Endothelial cell of umbilical vein (primary cell): ENCODE results near the gene MTCL1. TPM values are rescaled to one million over a fixed set of nuclear protein-coding genes. Genes with fewer than 3 reads are reported as not detected.

ENCODE experiments used
- BruUV-seq: library from RNA; stranded (reverse); fragments of 400-500 nt; replicated peaks from 2 replicates; lab custom pipeline; 2021; lab: Mats Ljungman, UMichigan
- CTCF ChIA-PET: fragments of 300-600, 350-600 bp; sonication (Branson Sonifier 250); formaldehyde crosslinking; loops from one replicate; lab custom pipeline; 2021; ENCODE audit warnings: antibody characterized with exemption, inconsistent platforms; lab: Charles Lee
- POLR2A ChIA-PET: fragments of 300-600, 350-600 bp; sonication (Branson Sonifier 250); formaldehyde crosslinking; loops from one replicate; lab custom pipeline; 2021; ENCODE audit warnings: antibody characterized with exemption, inconsistent platforms; lab: Charles Lee
- DNase-seq: peaks from one replicate; pipeline ENCODE4 v3.0.0-alpha.2; 2011; ENCODE audit warnings: low read depth, low spot score
- FAIRE-seq: peaks from 2 replicates; lab custom pipeline; 2011; peaks lifted over from hg19 to GRCh38; lab: Jason Lieb, UNC
- H2AFZ ChIP-seq: 2 replicates; pipeline ENCODE4 v1.6.0; 2012; ENCODE audit warnings: low read depth, low read length, control low read depth, inconsistent platforms
- H3K27ac ChIP-seq: 2 replicates; pipeline ENCODE4 v1.5.1; 2011; ENCODE audit warnings: low read depth, mild to moderate bottlenecking, control low read depth, low read length, moderate library complexity; ENCODE audit not compliant: insufficient read depth
- H3K27me3 ChIP-seq, 2 experiments: 2 replicates each; pipeline versions ENCODE4 v1.6.0 to v1.6.1; 2011; ENCODE audit warnings: low read length in 2 of 2, mixed read lengths in 1 of 2; ENCODE audit not compliant: control insufficient read depth in 2 of 2, insufficient read depth in 2 of 2
- H3K36me3 ChIP-seq, 2 experiments: 2 replicates in 1 of 2; 3 replicates in 1 of 2; pipeline ENCODE4 v1.5.1; 2011; ENCODE audit warnings: low read length in 2 of 2, mild to moderate bottlenecking in 1 of 2, moderate library complexity in 1 of 2; ENCODE audit not compliant: control insufficient read depth in 2 of 2, insufficient read depth in 2 of 2; ENCODE audit errors: extremely low read depth in 1 of 2
- H3K4me1 ChIP-seq: 3 replicates; pipeline ENCODE4 v1.5.1; 2011; ENCODE audit warnings: mild to moderate bottlenecking, low read length; ENCODE audit not compliant: control insufficient read depth, insufficient read depth; ENCODE audit errors: extremely low read depth
- H3K4me2 ChIP-seq: 2 replicates; pipeline ENCODE4 v1.6.1; 2011; ENCODE audit warnings: low read length, control low read depth, mixed read lengths; ENCODE audit not compliant: insufficient read depth
- H3K4me3 ChIP-seq, 3 experiments: fragments of 200-600 bp in 1 of 3; sonication (generic), shearing (Covaris generic) in 1 of 3; replicated peaks in 1 of 3; 2 replicates each; pipeline ENCODE4 v1.5.1; 2011 to 2016; ENCODE audit warnings: control low read depth in 3 of 3, low read length in 3 of 3, mild to moderate bottlenecking in 2 of 3, inconsistent platforms in 1 of 3, low read depth in 1 of 3, moderate library complexity in 1 of 3; ENCODE audit not compliant: insufficient read depth in 1 of 3
- H3K79me2 ChIP-seq: 2 replicates; pipeline ENCODE4 v1.6.0; 2012; ENCODE audit warnings: low read length, inconsistent platforms; ENCODE audit not compliant: control insufficient read depth, insufficient read depth
- H3K9ac ChIP-seq: replicated peaks from 2 replicates; pipeline ENCODE3; 2011; ENCODE audit warnings: low read length, control low read depth; ENCODE audit not compliant: insufficient read depth; ENCODE audit errors: extremely low read depth
- H3K9me1 ChIP-seq: replicated peaks from 3 replicates; pipeline ENCODE4 v1.6.0; 2011; ENCODE audit warnings: mild to moderate bottlenecking, low read length; ENCODE audit not compliant: control insufficient read depth, insufficient read depth; ENCODE audit errors: extremely low read depth
- H3K9me3 ChIP-seq: replicated peaks from 2 replicates; pipeline ENCODE4 v1.5.1; 2012; ENCODE audit warnings: low read length, inconsistent platforms; ENCODE audit not compliant: control insufficient read depth, insufficient read depth
- H4K20me1 ChIP-seq: replicated peaks from 2 replicates; pipeline ENCODE3; 2011; ENCODE audit warnings: mild to moderate bottlenecking, low read length; ENCODE audit not compliant: control insufficient read depth, insufficient read depth; ENCODE audit errors: extremely low read depth
- EZH2 ChIP-seq: IDR thresholded peaks from 2 replicates; pipeline ENCODE4 v1.6.1; 2012; ENCODE audit warnings: borderline replicate concordance, low read depth, mild to moderate bottlenecking, moderate library complexity, low read length, inconsistent platforms; ENCODE audit not compliant: severe bottlenecking
- FOS ChIP-seq: IDR thresholded peaks from 2 replicates; pipeline ENCODE4 v1.6.1; 2011; ENCODE audit warnings: mild to moderate bottlenecking, low read length, moderate library complexity, borderline replicate concordance; ENCODE audit not compliant: insufficient read depth
- GATA2 ChIP-seq: IDR thresholded peaks from 2 replicates; pipeline ENCODE4 v1.7.0; 2011; ENCODE audit warnings: low read depth, mild to moderate bottlenecking, moderate library complexity, mixed read lengths, low read length; ENCODE audit not compliant: insufficient read length, insufficient read depth
- JUN ChIP-seq: IDR thresholded peaks from 2 replicates; pipeline ENCODE4 v1.6.1; 2011; ENCODE audit warnings: borderline replicate concordance, low read depth; ENCODE audit not compliant: insufficient read length, insufficient read depth
- MYC ChIP-seq: IDR thresholded peaks from one replicate; pipeline ENCODE4 v1.6.1; 2011; ENCODE audit warnings: mild to moderate bottlenecking, low read depth, low read length
- POLR2A ChIP-seq: IDR thresholded peaks from 2 replicates; pipeline ENCODE4 v1.6.1; 2012; ENCODE audit warnings: low read depth, mild to moderate bottlenecking, control low read depth, low read length
- POLR2AphosphoS5 ChIP-seq: IDR thresholded peaks from 2 replicates; pipeline ENCODE4 v1.6.1; 2012; ENCODE audit warnings: low read depth, mild to moderate bottlenecking, control low read depth, low read length, moderate library complexity; ENCODE audit not compliant: insufficient read depth
- dilution Hi-C: fragments of 300-500 bp; cut with MboI; formaldehyde crosslinking; loops from one replicate; pipeline ENCODE4 v1.15.0; 2019; ENCODE audit warnings: low sequenced_read_pairs; ENCODE audit not compliant: extremely low pct_ligation_motif_present
- intact Hi-C: fragments of 100-400 bp; cut with micrococcal nuclease; formaldehyde crosslinking; loops from one replicate; pipeline ENCODE4 v1.10.0; 2022
- polyA plus RNA-seq, 4 experiments: library from polyadenylated mRNA; depleted of rRNA in 3 of 4; stranded (reverse) in 3 of 4; unstranded in 1 of 4; fragments of >200 nt; gene quantifications; 2 replicates each; pipeline versions ENCODE4 v1.2.1 to v1.2.3, GENCODE V29; 2011 to 2012; ENCODE audit warnings: missing spikeins in 1 of 4
- total RNA-seq: library from RNA; stranded (reverse); gene quantifications from 2 replicates; pipeline ENCODE4 v1.2.3, GENCODE V29; 2021
- TF ChIP-seq, protein P1 (sequence below), 2 donors: IDR thresholded peaks; 1 replicate in 1 of 2; 2 replicates in 1 of 2; pipeline ENCODE4 v1.5.1; 2011; ENCODE audit warnings: low read length in 2 of 2, mild to moderate bottlenecking in 2 of 2, moderate library complexity in 2 of 2, control low read depth in 1 of 2, inconsistent platforms in 1 of 2, low read depth in 1 of 2; ENCODE audit not compliant: insufficient read depth in 1 of 2; ENCODE audit errors: extremely low read depth in 1 of 2
- TF ChIP-seq, protein P2 (sequence below): IDR thresholded peaks from 2 replicates; pipeline ENCODE4 v1.6.1; 2011; ENCODE audit not compliant: insufficient read depth, insufficient read length

The MTCL1 gene
- total and polyA plus RNA-seq, 2 donors (not counting 3 experiments of a cell fraction or from before 2014, with no cell fraction given), result 11.9 to 75.7 TPM

- peaks cover 19% of the 10 kb centered on the region for H3K4me1 ChIP-seq
- H3K4me3 ChIP-seq, result no peak overlapping the region
- H4K20me1 ChIP-seq, result no peaks in the 10 kb centered on the region
- peak overlapping the region; percentile 39 for H2AFZ ChIP-seq
- CTCF ChIA-PET, result interaction anchor here (1.1 to 1.8 kb wide), 4 partner anchors 10 to 320 kb away, joined by 3 to 17 read pairs (median 4); no protein-coding TSS in a partner anchor
- no peaks in the 10 kb centered on the region for H3K79me2 ChIP-seq
- H3K9ac ChIP-seq, result no peak overlapping the region
- no peaks in the 10 kb centered on the region for H3K9me3 ChIP-seq
- no TSS peak for BruUV-seq
- no peaks in the 10 kb centered on the region for H3K9me1 ChIP-seq
- dilution Hi-C loops (no loop called here), intact Hi-C loops (no loop called here)
- TF ChIP-seq, protein P1, sequence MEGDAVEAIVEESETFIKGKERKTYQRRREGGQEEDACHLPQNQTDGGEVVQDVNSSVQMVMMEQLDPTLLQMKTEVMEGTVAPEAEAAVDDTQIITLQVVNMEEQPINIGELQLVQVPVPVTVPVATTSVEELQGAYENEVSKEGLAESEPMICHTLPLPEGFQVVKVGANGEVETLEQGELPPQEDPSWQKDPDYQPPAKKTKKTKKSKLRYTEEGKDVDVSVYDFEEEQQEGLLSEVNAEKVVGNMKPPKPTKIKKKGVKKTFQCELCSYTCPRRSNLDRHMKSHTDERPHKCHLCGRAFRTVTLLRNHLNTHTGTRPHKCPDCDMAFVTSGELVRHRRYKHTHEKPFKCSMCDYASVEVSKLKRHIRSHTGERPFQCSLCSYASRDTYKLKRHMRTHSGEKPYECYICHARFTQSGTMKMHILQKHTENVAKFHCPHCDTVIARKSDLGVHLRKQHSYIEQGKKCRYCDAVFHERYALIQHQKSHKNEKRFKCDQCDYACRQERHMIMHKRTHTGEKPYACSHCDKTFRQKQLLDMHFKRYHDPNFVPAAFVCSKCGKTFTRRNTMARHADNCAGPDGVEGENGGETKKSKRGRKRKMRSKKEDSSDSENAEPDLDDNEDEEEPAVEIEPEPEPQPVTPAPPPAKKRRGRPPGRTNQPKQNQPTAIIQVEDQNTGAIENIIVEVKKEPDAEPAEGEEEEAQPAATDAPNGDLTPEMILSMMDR (IDR thresholded peaks at IDR 0.05; ENCODE audit: extremely low read depth in 1 of 2, insufficient read depth in 1 of 2, low read depth in 1 of 2, low read length in 2 of 2), result no peak
- H3K27me3 ChIP-seq, result no peaks in the 10 kb centered on the region
- FAIRE-seq, result no peak
- DNase-seq, result no peak
- H3K27ac ChIP-seq, result no peak overlapping the region
- POLR2A ChIA-PET, result no interaction called here
- no peak overlapping the region for H3K4me2 ChIP-seq
- no peaks in the 10 kb centered on the region for H3K36me3 ChIP-seq
Observed at GRCh38 chr18:8668381-8668780, 37.0 kb upstream of the MTCL1 start.

DNA sequence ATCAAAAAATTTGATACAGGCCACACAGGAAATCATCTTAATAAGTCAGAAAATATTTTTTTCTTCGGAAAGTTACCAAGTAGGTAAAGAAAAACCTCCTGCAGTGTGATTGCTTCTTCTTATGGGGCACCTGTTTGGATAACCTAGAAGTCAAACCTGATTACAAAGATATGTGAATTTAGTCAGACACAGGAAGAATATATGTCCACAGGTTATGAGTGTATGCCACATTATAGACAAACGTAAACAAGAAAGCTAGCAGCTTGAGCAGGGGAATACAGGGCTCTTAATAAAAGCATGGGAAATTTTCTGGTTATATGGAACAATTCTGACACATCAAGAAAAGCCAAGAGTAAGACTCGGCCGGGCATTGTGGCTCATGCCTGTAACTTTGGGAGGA lies 35.8 kb upstream of the MTCL1 start:
- DNase-seq (peak; percentile 22), FAIRE-seq (no peak)
- Histone ChIP-seq H2AFZ (no peak overlapping the region), H3K9ac (no peak overlapping the region), H3K27ac (no peak overlapping the region), H3K79me2 (no peaks in the 10 kb centered on the region), H3K4me1 (peaks cover 19% of the 10 kb centered on the region), H3K4me3 (no peak overlapping the region), H3K9me1 (no peaks in the 10 kb centered on the region), H3K4me2 (no peak overlapping the region), H3K36me3 (no peaks in the 10 kb centered on the region), H3K27me3 (no peaks in the 10 kb centered on the region), H3K9me3 (no peaks in the 10 kb centered on the region), H4K20me1 (no peaks in the 10 kb centered on the region)
- ChIA-PET POLR2A (interaction anchor here (0.7 kb wide), 1 partner anchor 607 kb away, joined by 4 read pairs; no protein-coding TSS in a partner anchor), CTCF (interaction anchor here (1.0 kb wide), 2 partner anchors 15 to 27 kb away, joined by 3 to 4 read pairs; no protein-coding TSS in a partner anchor)
- no TSS peak for BruUV-seq
- TF ChIP-seq, protein P2, sequence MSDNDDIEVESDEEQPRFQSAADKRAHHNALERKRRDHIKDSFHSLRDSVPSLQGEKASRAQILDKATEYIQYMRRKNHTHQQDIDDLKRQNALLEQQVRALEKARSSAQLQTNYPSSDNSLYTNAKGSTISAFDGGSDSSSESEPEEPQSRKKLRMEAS, result no peak
- TF ChIP-seq, protein P1 (IDR thresholded peaks at IDR 0.05; ENCODE audit: extremely low read depth in 1 of 2, insufficient read depth in 1 of 2, low read depth in 1 of 2, low read length in 2 of 2), result no peak
- no peak for TF ChIP-seq POLR2AphosphoS5
- TF ChIP-seq FOS, result no peak
- no peak for TF ChIP-seq MYC
- no peak for TF ChIP-seq JUN
- no peak for TF ChIP-seq EZH2
- no peak for TF ChIP-seq GATA2
- TF ChIP-seq POLR2A, result no peak
- intact Hi-C loops (no loop called here), dilution Hi-C loops (no loop called here)
